ENCODE results near the gene DLAT.
"Not testable (repeated sequence)": the region's sequence is repeated elsewhere in the genome, so short reads cannot be mapped to it uniquely, and the experiment has no call there.

DLAT gene

GRCh38 chr11:111996129-111996528 is 29.1 kb upstream of the DLAT start:
- no peak for DNase-seq (ENCODE audit: extremely low read depth, low read depth)
- TF ChIP-seq, protein P1, sequence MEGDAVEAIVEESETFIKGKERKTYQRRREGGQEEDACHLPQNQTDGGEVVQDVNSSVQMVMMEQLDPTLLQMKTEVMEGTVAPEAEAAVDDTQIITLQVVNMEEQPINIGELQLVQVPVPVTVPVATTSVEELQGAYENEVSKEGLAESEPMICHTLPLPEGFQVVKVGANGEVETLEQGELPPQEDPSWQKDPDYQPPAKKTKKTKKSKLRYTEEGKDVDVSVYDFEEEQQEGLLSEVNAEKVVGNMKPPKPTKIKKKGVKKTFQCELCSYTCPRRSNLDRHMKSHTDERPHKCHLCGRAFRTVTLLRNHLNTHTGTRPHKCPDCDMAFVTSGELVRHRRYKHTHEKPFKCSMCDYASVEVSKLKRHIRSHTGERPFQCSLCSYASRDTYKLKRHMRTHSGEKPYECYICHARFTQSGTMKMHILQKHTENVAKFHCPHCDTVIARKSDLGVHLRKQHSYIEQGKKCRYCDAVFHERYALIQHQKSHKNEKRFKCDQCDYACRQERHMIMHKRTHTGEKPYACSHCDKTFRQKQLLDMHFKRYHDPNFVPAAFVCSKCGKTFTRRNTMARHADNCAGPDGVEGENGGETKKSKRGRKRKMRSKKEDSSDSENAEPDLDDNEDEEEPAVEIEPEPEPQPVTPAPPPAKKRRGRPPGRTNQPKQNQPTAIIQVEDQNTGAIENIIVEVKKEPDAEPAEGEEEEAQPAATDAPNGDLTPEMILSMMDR (IDR thresholded peaks at IDR 0.05; ENCODE audit: low read depth, low read length): no peak

DNA sequence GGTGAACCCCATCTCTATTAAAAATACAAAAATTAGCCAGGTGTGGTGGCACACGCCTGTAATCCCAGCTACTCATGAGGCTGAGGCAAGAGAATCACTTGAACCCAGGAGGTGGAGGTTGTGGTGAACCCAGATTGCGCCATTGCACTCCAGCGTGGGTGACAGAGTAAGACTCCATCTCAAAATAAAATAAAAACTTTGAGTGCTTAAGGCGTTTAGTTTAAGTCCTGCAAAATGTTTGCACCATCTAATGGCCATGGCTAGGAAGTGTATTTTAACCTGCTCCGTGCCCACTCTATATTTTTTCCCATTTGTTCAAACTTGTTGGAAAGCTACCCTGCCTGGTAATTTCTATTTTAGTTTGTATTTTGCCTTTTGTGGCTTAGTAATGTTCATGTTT is 28.5 kb upstream of the DLAT start:
- TF ChIP-seq, protein P1 (IDR thresholded peaks at IDR 0.05; ENCODE audit: low read depth, low read length): peak; percentile 57
- not testable (repeated sequence) for DNase-seq (ENCODE audit: extremely low read depth, low read depth)

DNA sequence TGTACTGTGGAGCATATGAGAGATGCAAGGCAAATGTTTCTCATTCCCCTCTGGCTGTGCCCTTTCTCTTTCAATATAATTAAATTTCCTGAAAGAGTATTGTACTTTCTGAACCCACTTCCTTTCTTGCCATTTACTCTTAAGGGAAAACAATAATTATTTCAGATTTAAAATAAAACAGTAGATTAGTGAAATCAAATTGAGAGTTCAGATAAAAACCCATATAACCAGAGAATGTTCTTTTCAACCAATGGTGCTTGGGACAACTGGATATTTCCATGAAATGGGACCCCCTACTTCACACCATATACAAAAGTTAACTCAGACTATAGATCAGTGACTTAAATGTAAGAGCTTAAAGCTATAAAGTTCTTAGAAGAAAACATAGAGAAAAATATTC is 26.1 kb upstream of the DLAT start:
- TF ChIP-seq, protein P1 (IDR thresholded peaks at IDR 0.05; ENCODE audit: low read depth, low read length): no peak
- no peak for DNase-seq (ENCODE audit: extremely low read depth, low read depth)

GRCh38 chr11:112000703-112001102 is 24.5 kb upstream of the DLAT start:
- TF ChIP-seq, protein P1 (IDR thresholded peaks at IDR 0.05; ENCODE audit: low read depth, low read length): no peak
- DNase-seq (ENCODE audit: extremely low read depth, low read depth): no peak

- TF ChIP-seq, protein P1 (IDR thresholded peaks at IDR 0.05; ENCODE audit: low read depth, low read length): no peak
- DNase-seq (ENCODE audit: extremely low read depth, low read depth): no peak
These were observed 22.6 kb upstream of the DLAT start for GRCh38 chr11:112002491-112003216.

DNA sequence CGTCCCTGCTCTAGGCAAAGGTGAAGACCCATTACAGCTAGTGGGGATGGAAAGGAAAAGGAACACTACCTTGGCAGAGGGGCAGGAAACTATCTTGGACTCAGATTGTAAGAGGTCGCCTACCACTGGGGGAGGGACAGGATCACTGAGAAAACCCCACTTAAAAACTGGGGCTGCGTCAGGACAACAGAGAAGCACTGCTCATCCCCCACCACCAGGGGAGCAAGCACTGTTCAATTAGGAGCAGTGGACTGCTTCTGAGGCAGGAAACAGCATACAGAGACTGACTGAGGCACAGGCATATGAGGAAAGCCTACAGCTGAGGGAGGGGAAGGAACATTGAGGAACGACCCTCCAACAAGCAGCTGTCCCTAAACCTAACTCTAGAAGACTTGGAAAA is 20.8 kb upstream of the DLAT start:
- TF ChIP-seq, protein P1 (IDR thresholded peaks at IDR 0.05; ENCODE audit: low read depth, low read length): peak; percentile 23
- no peak for DNase-seq (ENCODE audit: extremely low read depth, low read depth)

- DNase-seq (ENCODE audit: extremely low read depth, low read depth): no peak
- TF ChIP-seq, protein P1 (IDR thresholded peaks at IDR 0.05; ENCODE audit: low read depth, low read length): no peak
These were observed 19.6 kb upstream of the DLAT start for GRCh38 chr11:112005422-112006094.

- not testable (repeated sequence) for DNase-seq (ENCODE audit: extremely low read depth, low read depth)
These were observed 19.1 kb upstream of the DLAT start for GRCh38 chr11:112006095-112006441.

- not testable (repeated sequence) for DNase-seq (ENCODE audit: extremely low read depth, low read depth)
These were observed 13.8 kb upstream of the DLAT start for GRCh38 chr11:112011451-112011850.

Data from AG09319 (cell line).